Measurements from ENCODE around the gene ITGB7.

The ITGB7 gene

GRCh38 chr12:53245286-53245685 lies 38.2 kb upstream of the ITGB7 start:
- TF ChIP-seq CTCF (conservative IDR thresholded peaks at IDR 0.05): no peak
- TF ChIP-seq ZFX (IDR thresholded peaks at IDR 0.05): no peak
- no peak overlapping the region for H3K27ac ChIP-seq

DNA sequence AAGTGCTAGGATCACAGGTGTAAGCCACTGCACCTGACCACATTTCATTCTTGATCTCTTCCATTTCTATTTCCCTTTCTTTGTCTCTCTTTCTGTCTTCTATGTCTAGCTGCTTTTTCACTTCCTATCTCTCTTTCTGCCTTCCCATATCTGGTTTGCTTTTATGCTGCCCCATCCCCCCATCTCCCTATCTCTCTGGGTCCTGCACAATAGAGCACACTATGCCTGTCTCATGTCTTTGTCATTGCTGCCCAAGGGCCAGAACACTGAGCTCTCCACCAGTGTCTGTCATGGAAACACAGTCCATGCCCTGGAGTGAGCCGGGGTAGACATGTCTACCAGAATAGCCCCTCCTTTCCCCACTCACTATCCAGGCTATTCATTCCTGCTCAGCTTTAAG lies 37.3 kb upstream of the ITGB7 start:
- TF ChIP-seq ZFX (IDR thresholded peaks at IDR 0.05): no peak
- no peak for TF ChIP-seq CTCF (conservative IDR thresholded peaks at IDR 0.05)
- H3K27ac ChIP-seq: no peak overlapping the region

GRCh38 chr12:53241623-53242412 lies 34.8 kb upstream of the ITGB7 start:
- no peak for TF ChIP-seq ZFX (IDR thresholded peaks at IDR 0.05)
- TF ChIP-seq CTCF (conservative IDR thresholded peaks at IDR 0.05): no peak
- H3K27ac ChIP-seq: no peak overlapping the region

DNA sequence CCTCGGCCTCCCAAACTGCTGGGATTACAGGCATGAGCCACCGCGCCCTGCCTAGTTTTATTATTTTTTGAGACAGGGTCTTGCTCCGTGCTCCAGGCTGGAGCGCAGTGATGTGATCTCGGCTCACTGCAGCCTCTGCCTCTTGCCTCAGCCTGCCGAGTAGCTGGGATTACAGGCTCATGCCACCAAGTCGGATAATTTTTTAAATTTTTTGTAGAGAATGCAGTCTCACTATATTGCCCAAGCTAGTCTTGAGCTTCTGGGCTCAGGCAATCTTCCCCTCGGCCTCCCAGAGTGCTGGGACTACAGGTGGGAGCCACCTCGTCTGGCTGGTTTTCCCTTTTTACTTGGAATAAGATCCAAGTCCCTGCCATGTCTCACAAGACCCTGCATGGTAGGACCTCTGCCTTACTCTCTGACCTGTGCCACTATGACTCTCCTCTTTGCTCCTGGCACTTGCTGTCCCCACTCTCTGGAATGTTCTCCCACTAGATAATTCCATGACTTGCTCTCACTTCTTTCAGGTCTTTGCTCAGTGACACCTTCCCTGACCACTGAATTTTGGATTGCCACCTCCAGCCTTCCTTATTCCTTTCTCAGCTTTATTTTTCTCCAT lies 32.7 kb upstream of the ITGB7 start:
- TF ChIP-seq CTCF (conservative IDR thresholded peaks at IDR 0.05): no peak
- no peak for TF ChIP-seq ZFX (IDR thresholded peaks at IDR 0.05)

GRCh38 chr12:53236443-53237111 lies 29.5 kb upstream of the ITGB7 start:
- TF ChIP-seq ZFX (IDR thresholded peaks at IDR 0.05) (no peak), CTCF (conservative IDR thresholded peaks at IDR 0.05) (no peak)
- H3K27ac ChIP-seq: no peak overlapping the region

More for the DNA sequence above, 32.7 kb upstream of the ITGB7 start:
- no peak overlapping the region for H3K27ac ChIP-seq

DNA sequence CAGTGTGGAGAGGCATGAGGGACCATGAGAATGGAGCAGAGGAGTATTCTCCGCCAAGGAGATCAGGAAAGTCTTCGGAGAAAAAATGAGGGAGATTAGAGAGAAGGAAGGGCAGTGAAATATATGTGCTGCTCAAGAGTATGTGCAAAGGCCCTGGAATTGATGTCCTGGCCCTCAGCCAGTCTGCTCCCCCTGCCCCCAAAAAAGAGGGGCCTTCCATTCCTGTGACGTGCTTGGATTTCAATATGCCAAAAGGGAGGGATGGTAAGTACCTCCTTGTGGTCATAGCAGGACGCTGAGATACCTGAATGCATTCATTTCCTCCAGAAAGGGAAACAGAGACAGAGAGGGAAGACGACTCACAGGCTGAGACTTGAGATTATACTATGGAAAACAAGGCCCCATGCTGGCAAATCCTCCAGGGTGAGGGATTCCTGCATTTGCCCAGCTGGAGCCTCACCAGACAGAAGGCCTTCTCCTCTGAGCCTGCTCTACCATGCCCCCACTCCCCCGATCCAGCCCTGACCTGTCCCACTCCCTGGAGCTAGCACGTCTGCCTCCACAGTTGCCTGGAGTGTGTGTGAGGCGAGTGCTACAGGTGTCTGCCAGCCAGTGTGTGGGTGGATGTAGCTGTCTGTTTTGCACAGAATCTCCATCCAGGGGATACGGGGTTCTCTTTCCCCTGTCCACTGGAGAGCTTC lies 28.8 kb upstream of the ITGB7 start:
- TF ChIP-seq CTCF (conservative IDR thresholded peaks at IDR 0.05) (no peak), ZFX (IDR thresholded peaks at IDR 0.05) (no peak)
- no peak overlapping the region for H3K27ac ChIP-seq
